WERI-Rb-1 (cell line): ENCODE measurements around the gene PCDH18.

Experiments
- DNase-seq: peaks from one replicate; pipeline ENCODE4 v3.0.0-alpha.2; 2020
- H3K27ac ChIP-seq: fragments of 250-450 bp; sonication (Bioruptor Pico); 2 replicates; pipeline ENCODE4 v1.5.1; 2020; ENCODE audit warnings: mild to moderate bottlenecking, moderate library complexity
- H3K27me3 ChIP-seq: fragments of 250-450 bp; sonication (Bioruptor Pico); 2 replicates; pipeline ENCODE4 v1.5.1; 2021; ENCODE audit warnings: mild to moderate bottlenecking, low read depth, moderate library complexity; ENCODE audit not compliant: insufficient read depth, severe bottlenecking
- H3K36me3 ChIP-seq: fragments of 250-450 bp; sonication (Bioruptor Pico); 2 replicates; pipeline ENCODE4 v1.5.1; 2020; ENCODE audit warnings: mild to moderate bottlenecking, moderate library complexity
- H3K4me3 ChIP-seq: 2 replicates; pipeline ENCODE4 v1.5.1; 2011; ENCODE audit warnings: low read depth, mild to moderate bottlenecking, control low read depth, low read length
- H3K9me3 ChIP-seq: fragments of 250-450 bp; sonication (Bioruptor Pico); 2 replicates; pipeline ENCODE4 v1.5.1; 2021; ENCODE audit warnings: mild to moderate bottlenecking, moderate library complexity; ENCODE audit not compliant: severe bottlenecking
- TF ChIP-seq, protein P1 (sequence below): IDR thresholded peaks from 2 replicates; pipeline ENCODE4 v1.5.1; 2011; ENCODE audit warnings: low read depth, mild to moderate bottlenecking, control low read depth, inconsistent platforms, low read length

The PCDH18 gene

DNA sequence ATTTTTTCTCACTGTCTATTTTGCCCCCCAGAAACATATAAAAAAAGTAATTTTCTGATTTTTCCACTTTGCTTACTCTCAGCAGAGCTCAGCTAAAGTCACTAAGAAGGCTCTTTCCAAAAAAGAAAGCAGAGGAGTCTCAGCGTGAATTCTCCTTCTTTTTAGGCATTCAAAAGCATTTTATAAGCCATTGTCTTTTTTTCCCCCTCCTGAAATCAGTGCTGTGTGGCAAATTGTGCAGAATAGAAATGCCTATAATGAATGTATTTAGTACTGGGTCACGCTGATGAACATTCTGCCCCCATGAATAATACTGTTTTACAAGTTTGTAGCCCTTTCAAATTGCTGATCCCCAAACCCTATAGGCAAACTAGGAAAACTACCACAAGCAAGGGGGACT lies 1.6 kb upstream of the PCDH18 start:
- Histone ChIP-seq H3K9me3 (no peaks in the 10 kb centered on the region), H3K27ac (no peak overlapping the region), H3K27me3 (no peaks in the 10 kb centered on the region), H3K4me3 (no peak overlapping the region), H3K36me3 (no peaks in the 10 kb centered on the region)
- TF ChIP-seq, protein P1, sequence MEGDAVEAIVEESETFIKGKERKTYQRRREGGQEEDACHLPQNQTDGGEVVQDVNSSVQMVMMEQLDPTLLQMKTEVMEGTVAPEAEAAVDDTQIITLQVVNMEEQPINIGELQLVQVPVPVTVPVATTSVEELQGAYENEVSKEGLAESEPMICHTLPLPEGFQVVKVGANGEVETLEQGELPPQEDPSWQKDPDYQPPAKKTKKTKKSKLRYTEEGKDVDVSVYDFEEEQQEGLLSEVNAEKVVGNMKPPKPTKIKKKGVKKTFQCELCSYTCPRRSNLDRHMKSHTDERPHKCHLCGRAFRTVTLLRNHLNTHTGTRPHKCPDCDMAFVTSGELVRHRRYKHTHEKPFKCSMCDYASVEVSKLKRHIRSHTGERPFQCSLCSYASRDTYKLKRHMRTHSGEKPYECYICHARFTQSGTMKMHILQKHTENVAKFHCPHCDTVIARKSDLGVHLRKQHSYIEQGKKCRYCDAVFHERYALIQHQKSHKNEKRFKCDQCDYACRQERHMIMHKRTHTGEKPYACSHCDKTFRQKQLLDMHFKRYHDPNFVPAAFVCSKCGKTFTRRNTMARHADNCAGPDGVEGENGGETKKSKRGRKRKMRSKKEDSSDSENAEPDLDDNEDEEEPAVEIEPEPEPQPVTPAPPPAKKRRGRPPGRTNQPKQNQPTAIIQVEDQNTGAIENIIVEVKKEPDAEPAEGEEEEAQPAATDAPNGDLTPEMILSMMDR = no peak
- DNase-seq = no peak

DNA sequence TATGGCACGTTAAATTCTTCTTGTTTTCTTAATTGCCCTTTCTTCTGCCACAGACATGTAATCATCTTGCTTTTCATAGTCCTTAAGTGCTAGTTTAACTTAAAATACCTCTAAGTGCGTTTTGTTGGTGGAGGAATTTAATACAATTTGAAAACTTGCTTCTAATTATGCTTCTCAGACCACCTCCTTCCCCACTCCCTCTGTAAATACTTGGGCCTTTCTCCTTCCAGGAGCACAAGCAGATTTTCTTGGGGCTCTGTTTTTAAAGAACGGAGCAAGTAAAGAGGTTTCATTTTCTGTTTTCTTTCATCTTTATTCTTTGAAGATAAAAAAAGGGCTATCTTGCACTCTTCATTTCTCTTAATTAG lies 559 bp upstream of the PCDH18 start:
- no peaks in the 10 kb centered on the region for H3K27me3 ChIP-seq
- TF ChIP-seq, protein P1 = no peak
- no peak overlapping the region for H3K27ac ChIP-seq
- no peak overlapping the region for H3K4me3 ChIP-seq
- H3K9me3 ChIP-seq = no peaks in the 10 kb centered on the region
- no peaks in the 10 kb centered on the region for H3K36me3 ChIP-seq
- no peak for DNase-seq

DNA sequence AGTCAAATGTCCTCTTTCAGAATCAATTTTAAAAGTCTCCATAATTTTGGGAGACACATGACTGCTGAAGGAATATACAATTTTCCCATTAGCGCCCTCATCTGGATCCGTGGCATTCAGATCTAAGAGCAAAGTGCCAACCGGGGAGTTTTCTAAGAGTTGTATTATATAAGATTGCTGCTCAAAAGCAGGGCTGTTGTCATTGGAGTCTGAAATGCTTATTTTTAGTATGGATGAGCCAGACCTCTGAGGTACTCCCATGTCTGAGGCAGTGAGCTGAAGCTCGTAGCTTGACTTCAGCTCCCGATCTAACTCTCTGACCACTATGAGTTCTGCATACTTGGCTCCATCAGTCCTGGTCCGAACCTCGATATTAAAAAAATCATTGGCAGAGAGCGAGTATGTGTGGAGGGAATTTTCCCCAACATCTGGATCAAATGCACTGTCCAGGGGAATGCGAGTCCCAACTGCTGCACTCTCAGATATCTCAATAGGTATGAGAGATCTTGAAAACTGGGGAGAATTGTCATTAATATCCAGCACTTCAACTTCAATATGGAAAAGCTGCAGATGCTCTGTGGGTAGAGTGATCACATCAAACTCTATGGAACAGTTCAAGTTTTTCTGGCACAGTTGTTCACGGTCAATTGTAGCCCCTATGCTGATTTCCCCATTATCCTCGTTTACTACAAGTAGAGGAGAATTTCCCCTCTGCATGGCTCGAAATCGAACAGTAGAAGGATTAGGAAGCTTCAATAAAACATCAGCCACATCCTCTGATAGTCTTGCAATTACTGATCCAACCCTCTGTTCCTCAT lies 917 bp downstream of the PCDH18 start:
- H3K9me3 ChIP-seq = no peaks in the 10 kb centered on the region
- H3K27ac ChIP-seq = no peak overlapping the region
- no peak overlapping the region for H3K4me3 ChIP-seq
- no peaks in the 10 kb centered on the region for H3K36me3 ChIP-seq
- DNase-seq = no peak
- TF ChIP-seq, protein P1 = no peak
- no peaks in the 10 kb centered on the region for H3K27me3 ChIP-seq

DNA sequence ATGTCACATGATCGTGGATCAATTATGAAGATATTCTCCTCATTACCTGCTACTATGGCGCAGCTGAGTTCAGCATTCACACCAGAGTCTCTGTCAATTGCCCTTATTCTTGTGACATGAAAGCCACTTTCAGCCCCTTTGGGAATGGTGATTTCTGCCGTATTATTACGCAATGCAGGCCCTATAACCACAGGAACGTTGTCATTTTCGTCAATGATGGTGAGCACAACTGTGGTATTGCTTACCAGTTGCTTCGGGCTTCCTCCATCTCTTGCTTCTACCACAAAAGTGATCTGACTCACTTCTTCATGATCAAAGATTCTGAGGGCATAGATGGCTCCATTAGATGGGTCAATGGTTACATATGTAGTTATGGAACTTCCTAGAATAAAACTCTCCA lies 2.1 kb downstream of the PCDH18 start:
- no peaks in the 10 kb centered on the region for H3K9me3 ChIP-seq
- no peaks in the 10 kb centered on the region for H3K36me3 ChIP-seq
- no peak overlapping the region for H3K27ac ChIP-seq
- no peak overlapping the region for H3K4me3 ChIP-seq
- no peak for DNase-seq
- TF ChIP-seq, protein P1 = no peak
- H3K27me3 ChIP-seq = no peaks in the 10 kb centered on the region

DNA sequence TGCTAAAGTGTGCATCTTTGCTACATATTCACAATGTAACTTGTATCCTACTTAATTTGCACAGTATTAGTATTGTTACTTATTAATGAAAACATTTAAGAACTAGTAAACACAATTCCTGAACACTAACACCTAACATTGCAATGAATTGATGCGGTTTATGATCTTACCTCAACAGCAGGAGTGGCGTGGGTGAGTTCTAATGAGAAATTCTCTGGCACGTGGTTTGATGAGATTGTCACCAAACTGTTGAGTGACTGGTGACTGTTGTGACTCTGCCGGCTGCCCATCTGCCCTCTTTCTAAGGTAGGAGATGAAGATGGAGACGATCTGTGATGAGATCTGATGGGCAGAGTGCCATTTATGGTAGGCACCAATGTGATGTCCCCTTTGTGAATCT lies 2.9 kb downstream of the PCDH18 start:
- Histone ChIP-seq H3K36me3 (no peaks in the 10 kb centered on the region), H3K4me3 (no peak overlapping the region), H3K27me3 (no peaks in the 10 kb centered on the region), H3K9me3 (no peaks in the 10 kb centered on the region), H3K27ac (no peak overlapping the region; the same call in 1 of the 2 replicates)
- TF ChIP-seq, protein P1 = no peak
- no peak for DNase-seq

DNA sequence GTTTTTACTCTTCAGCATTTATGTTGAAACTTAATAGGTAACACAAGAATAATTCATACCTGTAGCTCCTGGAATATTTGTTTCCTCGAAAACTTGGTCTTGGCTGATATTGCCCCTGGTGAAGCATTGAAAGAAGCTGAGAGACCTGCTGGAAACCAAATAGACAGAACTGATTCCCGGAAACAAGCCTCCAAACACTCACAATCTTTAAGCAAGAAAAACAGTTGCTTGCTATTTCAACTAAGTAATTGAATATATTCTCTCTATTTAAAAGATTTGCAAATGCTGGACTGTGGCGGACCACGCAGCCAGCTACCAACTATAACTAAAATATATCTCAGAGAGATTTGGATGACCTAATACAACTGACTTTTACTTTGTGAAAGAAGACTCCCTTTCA lies 3.6 kb downstream of the PCDH18 start:
- H3K36me3 ChIP-seq = no peaks in the 10 kb centered on the region
- H3K27me3 ChIP-seq = no peaks in the 10 kb centered on the region
- no peak overlapping the region; the same call in 1 of the 2 replicates for H3K27ac ChIP-seq
- H3K4me3 ChIP-seq = no peak overlapping the region
- TF ChIP-seq, protein P1 = no peak
- no peak for DNase-seq
- H3K9me3 ChIP-seq = no peaks in the 10 kb centered on the region
